H1 (cell line): ENCODE measurements around the gene GRIFIN. TPM values are rescaled to one million over a fixed set of nuclear protein-coding genes. Genes with fewer than 3 reads are reported as not detected.

ENCODE experiments used
- CBX5 ChIP-seq: fragments of 300-800, 300-1000 bp; sonication (generic); IDR thresholded peaks from 2 replicates; pipeline ENCODE4 v1.7.1; 2016; ENCODE audit warnings: antibody characterized with exemption, low read length, low read depth
- CBX8 ChIP-seq: fragments of 300-800, 300-1000 bp; sonication (generic); IDR thresholded peaks from 2 replicates; pipeline ENCODE4 v1.7.1; 2016; ENCODE audit warnings: low read depth, low read length, borderline replicate concordance
- EP300 ChIP-seq, 2 experiments: IDR thresholded peaks; 1 replicate in 1 of 2; 2 replicates in 1 of 2; pipeline ENCODE4 v1.6.1; 2011 to 2012; ENCODE audit warnings: low read depth in 2 of 2, low read length in 2 of 2, mild to moderate bottlenecking in 2 of 2, borderline replicate concordance in 1 of 2, inconsistent platforms in 1 of 2, moderate library complexity in 1 of 2
- POLR2A ChIP-seq, 2 experiments: IDR thresholded peaks; 1 replicate in 1 of 2; 2 replicates in 1 of 2; pipeline ENCODE4 v1.6.1; 2011; ENCODE audit warnings: low read depth in 2 of 2, low read length in 2 of 2, mild to moderate bottlenecking in 2 of 2; ENCODE audit errors: control extremely low read depth in 1 of 2
- RBBP5 ChIP-seq: IDR thresholded peaks from 2 replicates; pipeline ENCODE4 v1.7.1; 2012; ENCODE audit warnings: low read depth, mild to moderate bottlenecking, inconsistent platforms, low read length, moderate library complexity, borderline replicate concordance
- polyA plus RNA-seq, 7 experiments: library from polyadenylated mRNA; depleted of rRNA in 3 of 7; stranded (reverse) in 5 of 7; unstranded in 2 of 7; fragments of >200 nt in 5 of 7; fragments of 200-250 nt in 2 of 7; gene quantifications; 1 replicate in 5 of 7; 2 replicates in 1 of 7; 4 replicates in 1 of 7; pipeline versions ENCODE4 v1.2.1 to v1.2.3, GENCODE V29; 2011 to 2013; ENCODE audit warnings: missing spikeins in 2 of 7, mixed read lengths in 2 of 7
- total RNA-seq: library from RNA; stranded (reverse); fragmentation: NEBNext Ultra II Directional; extraction: Animal tissue kit (Norgen Biotek cat#: 25700); gene quantifications from 2 replicates; pipeline ENCODE4 v1.2.1, GENCODE V29; 2021
- TF ChIP-seq, protein P1 (sequence below): fragments of 300-600 bp; sonication (generic); IDR thresholded peaks from 2 replicates; pipeline ENCODE4 v1.7.1; 2012; ENCODE audit warnings: low read length, moderate library complexity, mild to moderate bottlenecking, inconsistent platforms; ENCODE audit not compliant: insufficient replicate concordance

The GRIFIN gene
- total and polyA plus RNA-seq, 2 of the 8 experiments (the other 6 are each of a cell fraction or from before 2014, with no cell fraction given), result not detected

DNA sequence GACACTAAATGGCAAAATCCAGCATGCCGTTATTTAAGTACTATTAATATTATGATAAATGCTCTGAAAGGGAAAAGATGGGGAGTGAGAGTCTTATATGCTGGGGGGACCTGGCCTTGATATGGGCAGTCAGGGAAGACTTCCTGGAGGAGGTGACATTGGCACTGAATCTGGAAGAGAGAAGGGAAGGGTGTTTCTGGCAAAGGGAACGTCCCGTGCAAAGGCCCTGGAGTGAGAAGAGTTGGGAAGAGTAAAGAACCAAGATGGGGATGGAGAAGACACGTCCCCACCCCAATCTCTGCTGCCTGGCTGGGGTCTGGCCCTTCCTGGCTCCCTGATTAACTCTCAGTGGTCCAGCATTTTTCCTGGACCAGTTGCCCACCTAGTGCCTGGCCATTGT is 5.0 kb upstream of the GRIFIN start (continued):
- TF ChIP-seq, protein P1, sequence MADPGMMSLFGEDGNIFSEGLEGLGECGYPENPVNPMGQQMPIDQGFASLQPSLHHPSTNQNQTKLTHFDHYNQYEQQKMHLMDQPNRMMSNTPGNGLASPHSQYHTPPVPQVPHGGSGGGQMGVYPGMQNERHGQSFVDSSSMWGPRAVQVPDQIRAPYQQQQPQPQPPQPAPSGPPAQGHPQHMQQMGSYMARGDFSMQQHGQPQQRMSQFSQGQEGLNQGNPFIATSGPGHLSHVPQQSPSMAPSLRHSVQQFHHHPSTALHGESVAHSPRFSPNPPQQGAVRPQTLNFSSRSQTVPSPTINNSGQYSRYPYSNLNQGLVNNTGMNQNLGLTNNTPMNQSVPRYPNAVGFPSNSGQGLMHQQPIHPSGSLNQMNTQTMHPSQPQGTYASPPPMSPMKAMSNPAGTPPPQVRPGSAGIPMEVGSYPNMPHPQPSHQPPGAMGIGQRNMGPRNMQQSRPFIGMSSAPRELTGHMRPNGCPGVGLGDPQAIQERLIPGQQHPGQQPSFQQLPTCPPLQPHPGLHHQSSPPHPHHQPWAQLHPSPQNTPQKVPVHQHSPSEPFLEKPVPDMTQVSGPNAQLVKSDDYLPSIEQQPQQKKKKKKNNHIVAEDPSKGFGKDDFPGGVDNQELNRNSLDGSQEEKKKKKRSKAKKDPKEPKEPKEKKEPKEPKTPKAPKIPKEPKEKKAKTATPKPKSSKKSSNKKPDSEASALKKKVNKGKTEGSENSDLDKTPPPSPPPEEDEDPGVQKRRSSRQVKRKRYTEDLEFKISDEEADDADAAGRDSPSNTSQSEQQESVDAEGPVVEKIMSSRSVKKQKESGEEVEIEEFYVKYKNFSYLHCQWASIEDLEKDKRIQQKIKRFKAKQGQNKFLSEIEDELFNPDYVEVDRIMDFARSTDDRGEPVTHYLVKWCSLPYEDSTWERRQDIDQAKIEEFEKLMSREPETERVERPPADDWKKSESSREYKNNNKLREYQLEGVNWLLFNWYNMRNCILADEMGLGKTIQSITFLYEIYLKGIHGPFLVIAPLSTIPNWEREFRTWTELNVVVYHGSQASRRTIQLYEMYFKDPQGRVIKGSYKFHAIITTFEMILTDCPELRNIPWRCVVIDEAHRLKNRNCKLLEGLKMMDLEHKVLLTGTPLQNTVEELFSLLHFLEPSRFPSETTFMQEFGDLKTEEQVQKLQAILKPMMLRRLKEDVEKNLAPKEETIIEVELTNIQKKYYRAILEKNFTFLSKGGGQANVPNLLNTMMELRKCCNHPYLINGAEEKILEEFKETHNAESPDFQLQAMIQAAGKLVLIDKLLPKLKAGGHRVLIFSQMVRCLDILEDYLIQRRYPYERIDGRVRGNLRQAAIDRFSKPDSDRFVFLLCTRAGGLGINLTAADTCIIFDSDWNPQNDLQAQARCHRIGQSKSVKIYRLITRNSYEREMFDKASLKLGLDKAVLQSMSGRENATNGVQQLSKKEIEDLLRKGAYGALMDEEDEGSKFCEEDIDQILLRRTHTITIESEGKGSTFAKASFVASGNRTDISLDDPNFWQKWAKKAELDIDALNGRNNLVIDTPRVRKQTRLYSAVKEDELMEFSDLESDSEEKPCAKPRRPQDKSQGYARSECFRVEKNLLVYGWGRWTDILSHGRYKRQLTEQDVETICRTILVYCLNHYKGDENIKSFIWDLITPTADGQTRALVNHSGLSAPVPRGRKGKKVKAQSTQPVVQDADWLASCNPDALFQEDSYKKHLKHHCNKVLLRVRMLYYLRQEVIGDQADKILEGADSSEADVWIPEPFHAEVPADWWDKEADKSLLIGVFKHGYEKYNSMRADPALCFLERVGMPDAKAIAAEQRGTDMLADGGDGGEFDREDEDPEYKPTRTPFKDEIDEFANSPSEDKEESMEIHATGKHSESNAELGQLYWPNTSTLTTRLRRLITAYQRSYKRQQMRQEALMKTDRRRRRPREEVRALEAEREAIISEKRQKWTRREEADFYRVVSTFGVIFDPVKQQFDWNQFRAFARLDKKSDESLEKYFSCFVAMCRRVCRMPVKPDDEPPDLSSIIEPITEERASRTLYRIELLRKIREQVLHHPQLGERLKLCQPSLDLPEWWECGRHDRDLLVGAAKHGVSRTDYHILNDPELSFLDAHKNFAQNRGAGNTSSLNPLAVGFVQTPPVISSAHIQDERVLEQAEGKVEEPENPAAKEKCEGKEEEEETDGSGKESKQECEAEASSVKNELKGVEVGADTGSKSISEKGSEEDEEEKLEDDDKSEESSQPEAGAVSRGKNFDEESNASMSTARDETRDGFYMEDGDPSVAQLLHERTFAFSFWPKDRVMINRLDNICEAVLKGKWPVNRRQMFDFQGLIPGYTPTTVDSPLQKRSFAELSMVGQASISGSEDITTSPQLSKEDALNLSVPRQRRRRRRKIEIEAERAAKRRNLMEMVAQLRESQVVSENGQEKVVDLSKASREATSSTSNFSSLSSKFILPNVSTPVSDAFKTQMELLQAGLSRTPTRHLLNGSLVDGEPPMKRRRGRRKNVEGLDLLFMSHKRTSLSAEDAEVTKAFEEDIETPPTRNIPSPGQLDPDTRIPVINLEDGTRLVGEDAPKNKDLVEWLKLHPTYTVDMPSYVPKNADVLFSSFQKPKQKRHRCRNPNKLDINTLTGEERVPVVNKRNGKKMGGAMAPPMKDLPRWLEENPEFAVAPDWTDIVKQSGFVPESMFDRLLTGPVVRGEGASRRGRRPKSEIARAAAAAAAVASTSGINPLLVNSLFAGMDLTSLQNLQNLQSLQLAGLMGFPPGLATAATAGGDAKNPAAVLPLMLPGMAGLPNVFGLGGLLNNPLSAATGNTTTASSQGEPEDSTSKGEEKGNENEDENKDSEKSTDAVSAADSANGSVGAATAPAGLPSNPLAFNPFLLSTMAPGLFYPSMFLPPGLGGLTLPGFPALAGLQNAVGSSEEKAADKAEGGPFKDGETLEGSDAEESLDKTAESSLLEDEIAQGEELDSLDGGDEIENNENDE, result no peak
- no peak for TF ChIP-seq POLR2A (IDR thresholded peaks at IDR 0.05; ENCODE audit: control extremely low read depth in 1 of 2, low read depth in 2 of 2, low read length in 2 of 2)
- no peak for TF ChIP-seq EP300 (IDR thresholded peaks at IDR 0.05; ENCODE audit: borderline replicate concordance in 1 of 2, low read depth in 2 of 2, low read length in 2 of 2)
- no peak for TF ChIP-seq CBX5
- no peak for TF ChIP-seq RBBP5
- no peak for TF ChIP-seq CBX8
